ENCODE data around the gene PCDHA12. TPM values are rescaled to one million over a fixed set of nuclear protein-coding genes. Genes with fewer than 3 reads are reported as not detected.
"Not testable (repeated sequence)": the region's sequence is repeated elsewhere in the genome, so short reads cannot be mapped to it uniquely, and the experiment has no call there.

PCDHA12 gene, protein sequence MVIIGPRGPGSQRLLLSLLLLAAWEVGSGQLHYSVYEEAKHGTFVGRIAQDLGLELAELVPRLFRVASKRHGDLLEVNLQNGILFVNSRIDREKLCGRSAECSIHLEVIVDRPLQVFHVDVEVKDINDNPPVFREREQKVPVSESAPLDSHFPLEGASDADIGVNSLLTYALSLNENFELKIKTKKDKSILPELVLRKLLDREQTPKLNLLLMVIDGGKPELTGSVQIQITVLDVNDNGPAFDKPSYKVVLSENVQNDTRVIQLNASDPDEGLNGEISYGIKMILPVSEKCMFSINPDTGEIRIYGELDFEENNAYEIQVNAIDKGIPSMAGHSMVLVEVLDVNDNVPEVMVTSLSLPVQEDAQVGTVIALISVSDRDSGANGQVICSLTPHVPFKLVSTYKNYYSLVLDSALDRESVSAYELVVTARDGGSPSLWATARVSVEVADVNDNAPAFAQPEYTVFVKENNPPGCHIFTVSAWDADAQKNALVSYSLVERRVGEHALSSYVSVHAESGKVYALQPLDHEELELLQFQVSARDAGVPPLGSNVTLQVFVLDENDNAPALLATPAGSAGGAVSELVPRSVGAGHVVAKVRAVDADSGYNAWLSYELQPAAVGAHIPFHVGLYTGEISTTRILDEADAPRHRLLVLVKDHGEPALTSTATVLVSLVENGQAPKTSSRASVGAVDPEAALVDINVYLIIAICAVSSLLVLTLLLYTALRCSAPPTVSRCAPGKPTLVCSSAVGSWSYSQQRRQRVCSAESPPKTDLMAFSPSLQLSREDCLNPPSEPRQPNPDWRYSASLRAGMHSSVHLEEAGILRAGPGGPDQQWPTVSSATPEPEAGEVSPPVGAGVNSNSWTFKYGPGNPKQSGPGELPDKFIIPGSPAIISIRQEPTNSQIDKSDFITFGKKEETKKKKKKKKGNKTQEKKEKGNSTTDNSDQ
- not detected for total RNA-seq
- long read RNA-seq: 0 reads

- DNase-seq: no peak
- ATAC-seq: no peak
- intact Hi-C loops (cut with micrococcal nuclease): no loop called here
Measured at GRCh38 chr5:140875085-140876065, at the start of gene PCDHA12. Gene PCDHA12, plus strand, starts transcription at chr5:140875308. Its CDS starts 165 bp downstream, at chr5:140875473.

- DNase-seq: no peak
- ATAC-seq: no peak
- intact Hi-C loops (cut with micrococcal nuclease): no loop called here
Measured at GRCh38 chr5:140827704-140828361, 47.3 kb upstream of the PCDHA12 start, which contains the start of gene PCDHA6. Gene PCDHA6, plus strand, starts transcription at chr5:140827960. Its CDS starts 132 bp downstream, at chr5:140828092.

DNA sequence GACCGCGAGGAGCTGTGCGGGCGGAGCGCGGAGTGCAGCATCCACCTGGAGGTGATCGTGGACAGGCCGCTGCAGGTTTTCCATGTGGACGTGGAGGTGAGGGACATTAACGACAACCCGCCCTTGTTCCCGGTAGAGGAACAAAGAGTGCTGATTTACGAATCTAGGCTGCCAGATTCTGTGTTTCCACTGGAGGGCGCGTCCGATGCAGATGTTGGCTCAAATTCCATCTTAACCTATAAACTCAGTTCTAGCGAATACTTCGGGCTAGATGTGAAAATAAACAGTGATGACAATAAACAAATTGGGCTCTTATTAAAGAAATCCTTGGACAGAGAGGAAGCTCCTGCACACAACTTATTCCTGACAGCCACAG is 46.8 kb upstream of the PCDHA12 start:
- intact Hi-C loops (cut with micrococcal nuclease): no loop called here
- ATAC-seq (no peak), DNase-seq (no peak)

- ATAC-seq; DNase-seq; intact Hi-C loops (cut with micrococcal nuclease): not testable (repeated sequence)
Measured at GRCh38 chr5:140829511-140830501, 45.3 kb upstream of the PCDHA12 start.

DNA sequence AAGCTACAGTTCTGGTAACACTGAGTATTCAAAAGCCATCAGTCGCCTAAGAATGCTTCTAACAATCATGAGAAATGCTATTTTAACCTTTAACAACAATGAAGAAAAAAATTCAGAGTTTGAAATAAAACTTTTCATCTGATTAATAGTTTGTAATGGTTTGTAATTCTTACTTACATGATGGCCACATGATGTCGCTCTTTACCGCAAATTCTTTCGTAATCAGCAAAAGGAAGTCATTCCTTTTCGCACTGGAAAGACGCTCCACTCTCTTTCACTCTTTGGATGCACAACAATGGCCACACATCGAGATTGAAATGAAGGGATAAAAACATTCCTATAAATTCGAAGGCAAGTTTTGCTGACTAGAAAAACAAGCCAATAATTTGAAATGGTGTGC is 41.1 kb upstream of the PCDHA12 start, which contains the start of gene PCDHA7:
Gene PCDHA7, plus strand, starts transcription at position 277 of the 400 bp plus-strand sequence. Its CDS starts 115 bp downstream, at position 392.
- ATAC-seq: no peak
- DNase-seq: no peak
- intact Hi-C loops (cut with micrococcal nuclease): no loop called here

DNA sequence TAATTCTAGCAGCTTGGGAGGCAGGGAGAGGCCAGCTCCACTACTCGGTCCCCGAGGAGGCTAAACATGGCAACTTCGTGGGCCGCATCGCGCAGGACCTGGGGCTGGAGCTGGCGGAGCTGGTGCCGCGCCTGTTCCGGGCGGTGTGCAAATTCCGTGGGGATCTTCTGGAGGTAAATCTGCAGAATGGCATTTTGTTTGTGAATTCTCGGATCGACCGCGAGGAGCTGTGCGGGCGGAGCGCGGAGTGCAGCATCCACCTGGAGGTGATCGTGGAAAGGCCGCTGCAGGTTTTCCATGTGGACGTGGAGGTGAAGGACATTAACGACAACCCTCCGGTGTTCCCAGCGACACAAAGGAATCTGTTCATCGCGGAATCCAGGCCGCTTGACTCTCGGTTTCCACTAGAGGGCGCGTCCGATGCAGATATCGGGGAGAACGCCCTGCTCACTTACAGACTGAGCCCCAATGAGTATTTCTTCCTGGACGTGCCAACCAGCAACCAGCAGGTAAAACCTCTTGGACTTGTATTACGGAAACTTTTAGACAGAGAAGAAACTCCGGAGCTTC is 40.6 kb upstream of the PCDHA12 start:
- intact Hi-C loops (cut with micrococcal nuclease); ATAC-seq; DNase-seq: not testable (repeated sequence)

- ATAC-seq (no peak), DNase-seq (no peak)
- intact Hi-C loops (cut with micrococcal nuclease): no loop called here
Measured at GRCh38 chr5:140835622-140836510, 39.2 kb upstream of the PCDHA12 start.

DNA sequence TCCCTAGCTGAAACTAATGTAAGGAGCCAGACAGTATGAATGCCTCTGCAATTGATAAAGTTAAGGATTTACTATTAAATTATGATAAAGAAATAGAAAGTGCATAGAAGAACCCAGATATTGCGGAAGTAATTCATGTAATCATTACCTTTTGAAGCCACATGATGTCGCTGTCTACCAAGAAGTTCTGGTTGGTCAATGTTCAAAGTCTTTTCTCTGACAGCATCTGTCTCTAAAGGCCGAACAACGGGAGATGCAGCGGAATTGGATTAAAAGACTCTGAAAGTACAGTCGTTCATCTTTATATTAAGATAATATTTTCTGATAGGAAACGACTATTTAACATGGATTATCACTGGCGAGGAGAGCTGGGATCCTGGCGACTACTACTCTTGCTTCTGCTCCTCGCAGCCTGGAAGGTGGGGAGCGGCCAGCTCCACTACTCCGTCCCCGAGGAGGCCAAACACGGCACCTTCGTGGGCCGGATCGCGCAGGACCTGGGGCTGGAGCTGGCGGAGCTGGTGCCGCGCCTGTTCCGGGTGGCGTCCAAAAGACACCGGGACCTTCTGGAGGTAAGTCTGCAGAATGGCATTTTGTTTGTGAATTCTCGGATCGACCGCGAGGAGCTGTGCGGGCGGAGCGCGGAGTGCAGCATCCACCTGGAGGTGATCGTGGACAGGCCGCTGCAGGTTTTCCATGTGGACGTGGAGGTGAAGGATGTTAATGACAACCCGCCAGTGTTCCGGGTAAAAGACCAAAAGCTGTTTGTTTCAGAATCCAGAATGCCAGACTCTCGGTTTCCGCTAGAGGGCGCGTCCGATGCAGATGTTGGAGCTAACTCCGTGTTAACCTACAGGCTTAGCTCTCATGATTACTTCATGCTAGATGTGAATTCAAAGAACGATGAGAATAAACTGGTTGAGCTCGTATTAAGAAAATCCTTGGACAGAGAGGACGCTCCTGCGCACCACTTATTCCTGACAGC is 33.8 kb upstream of the PCDHA12 start, which contains the start of gene PCDHA8:
Gene PCDHA8, plus strand, starts transcription at position 210 of the 985 bp plus-strand sequence. Its CDS starts 135 bp downstream, at position 345.
- ATAC-seq (no peak), DNase-seq (no peak)
- intact Hi-C loops (cut with micrococcal nuclease): no loop called here

DNA sequence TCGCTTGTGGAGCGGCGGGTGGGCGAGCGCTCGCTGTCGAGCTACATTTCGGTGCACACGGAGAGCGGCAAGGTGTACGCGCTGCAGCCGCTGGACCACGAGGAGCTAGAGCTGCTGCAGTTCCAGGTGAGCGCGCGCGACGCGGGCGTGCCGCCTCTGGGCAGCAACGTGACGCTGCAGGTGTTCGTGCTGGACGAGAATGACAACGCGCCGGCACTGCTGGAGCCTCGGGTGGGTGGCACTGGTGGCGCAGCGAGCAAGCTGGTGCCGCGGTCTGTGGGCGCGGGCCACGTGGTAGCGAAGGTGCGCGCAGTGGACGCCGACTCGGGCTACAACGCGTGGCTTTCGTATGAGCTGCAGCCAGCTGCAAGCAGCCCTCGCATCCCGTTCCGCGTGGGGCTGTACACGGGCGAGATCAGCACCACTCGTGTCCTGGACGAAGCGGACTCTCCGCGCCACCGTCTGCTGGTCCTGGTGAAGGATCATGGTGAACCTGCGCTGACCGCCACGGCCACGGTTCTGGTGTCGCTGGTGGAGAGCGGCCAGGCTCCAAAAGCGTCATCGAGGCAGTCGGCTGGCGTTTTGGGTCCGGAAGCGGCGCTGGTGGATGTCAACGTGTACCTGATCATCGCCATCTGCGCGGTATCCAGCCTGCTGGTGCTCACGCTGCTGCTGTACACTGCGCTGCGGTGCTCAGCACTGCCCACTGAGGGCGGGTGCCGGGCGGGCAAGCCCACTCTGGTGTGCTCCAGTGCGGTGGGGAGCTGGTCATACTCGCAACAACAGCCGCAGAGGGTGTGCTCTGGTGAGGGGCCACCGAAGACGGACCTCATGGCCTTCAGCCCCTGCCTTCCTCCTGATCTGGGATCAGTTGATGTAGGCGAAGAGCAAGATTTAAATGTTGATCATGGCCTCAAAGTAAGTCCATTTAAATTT is 32.0 kb upstream of the PCDHA12 start:
- intact Hi-C loops (cut with micrococcal nuclease): no loop called here
- no peak for ATAC-seq
- no peak for DNase-seq

DNA sequence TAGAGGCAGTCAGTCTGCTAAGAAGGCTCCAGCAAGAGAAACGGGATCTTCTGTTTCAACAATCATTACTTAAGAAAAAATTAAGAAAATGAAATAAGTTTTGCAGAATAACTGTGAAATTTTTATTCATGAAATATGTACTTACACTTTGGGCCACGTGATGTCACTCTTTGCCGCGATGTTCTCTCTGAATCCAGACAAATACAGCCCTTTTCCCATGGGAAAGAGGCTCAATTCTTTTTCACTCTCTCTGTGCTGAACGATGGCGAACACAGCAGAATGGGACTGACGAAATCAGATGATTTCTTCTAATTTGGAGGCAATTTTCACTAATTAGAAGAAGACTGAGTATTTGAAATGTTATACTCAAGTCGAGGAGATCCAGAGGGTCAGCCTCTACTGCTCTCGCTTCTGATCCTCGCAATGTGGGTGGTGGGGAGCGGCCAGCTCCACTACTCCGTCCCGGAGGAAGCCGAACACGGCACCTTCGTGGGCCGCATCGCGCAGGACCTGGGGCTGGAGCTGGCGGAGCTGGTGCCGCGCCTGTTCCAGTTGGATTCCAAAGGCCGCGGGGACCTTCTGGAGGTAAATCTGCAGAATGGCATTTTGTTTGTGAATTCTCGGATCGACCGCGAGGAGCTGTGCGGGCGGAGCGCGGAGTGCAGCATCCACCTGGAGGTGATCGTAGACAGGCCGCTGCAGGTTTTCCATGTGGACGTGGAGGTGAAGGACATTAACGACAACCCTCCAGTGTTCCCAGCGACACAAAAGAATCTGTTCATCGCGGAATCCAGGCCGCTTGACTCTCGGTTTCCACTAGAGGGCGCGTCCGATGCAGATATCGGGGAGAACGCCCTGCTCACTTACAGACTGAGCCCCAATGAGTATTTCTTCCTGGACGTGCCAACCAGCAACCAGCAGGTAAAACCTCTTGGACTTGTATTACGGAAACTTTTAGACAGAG is 26.7 kb upstream of the PCDHA12 start, which contains the start of gene PCDHA9:
Gene PCDHA9, plus strand, starts transcription at position 244 of the 964 bp plus-strand sequence. Its CDS starts 114 bp downstream, at position 358.
- intact Hi-C loops (cut with micrococcal nuclease); DNase-seq; ATAC-seq: not testable (repeated sequence)

- DNase-seq; intact Hi-C loops (cut with micrococcal nuclease); ATAC-seq: not testable (repeated sequence)
Measured at GRCh38 chr5:140849831-140850634, 25.1 kb upstream of the PCDHA12 start.
